CD4-positive, alpha-beta T cell (primary cell): ENCODE data around the gene LTA4H. TPM values are rescaled to one million over a fixed set of nuclear protein-coding genes. Genes with fewer than 3 reads are reported as not detected.

ENCODE experiments used
- ATAC-seq: fragments of 200-7000 bp; cut with Tn5 transposase; one replicate; pipeline ENCODE4 v1.10.0; 2022; ENCODE audit warnings: mild to moderate bottlenecking; ENCODE audit not compliant: poor library complexity
- CTCF ChIA-PET: fragments of 350-600 bp; sonication (Branson Sonifier 250); formaldehyde crosslinking; loops from one replicate; lab custom pipeline; 2021; ENCODE audit warnings: antibody characterized with exemption, inconsistent platforms; lab: Charles Lee
- POLR2A ChIA-PET: fragments of 350-600 bp; sonication (Branson Sonifier 250); formaldehyde crosslinking; loops from one replicate; lab custom pipeline; 2021; ENCODE audit warnings: antibody characterized with exemption, inconsistent platforms; lab: Charles Lee
- DNase-seq, 14 experiments: peaks; one replicate each; pipeline ENCODE4 v3.0.0-alpha.2; 2013 to 2020; ENCODE audit warnings: mixed read lengths in 2 of 14
- H3K27ac ChIP-seq, 2 donors: one replicate each; pipeline versions ENCODE4 v1.5.1 to v1.7.0; 2013; ENCODE audit warnings: low read length in 2 of 2, low read depth in 1 of 2, mild to moderate bottlenecking in 1 of 2
- H3K27me3 ChIP-seq, 2 experiments: 1 replicate in 1 of 2; 2 replicates in 1 of 2; pipeline versions ENCODE4 v1.6.1 to v1.7.0; 2013; ENCODE audit warnings: low read length in 2 of 2, control low read depth in 1 of 2, mild to moderate bottlenecking in 1 of 2, moderate library complexity in 1 of 2; ENCODE audit not compliant: insufficient read depth in 2 of 2, control insufficient read depth in 1 of 2
- H3K36me3 ChIP-seq: one replicate; pipeline ENCODE4 v1.6.1; 2013; ENCODE audit warnings: low read length, control low read depth; ENCODE audit not compliant: insufficient read depth
- H3K4me1 ChIP-seq: one replicate; pipeline ENCODE4 v1.6.1; 2013; ENCODE audit warnings: low read length, control low read depth; ENCODE audit not compliant: insufficient read depth
- H3K4me3 ChIP-seq: one replicate; pipeline ENCODE4 v1.5.1; 2013; ENCODE audit warnings: mild to moderate bottlenecking, low read length, moderate library complexity
- H3K9me3 ChIP-seq, 2 experiments: 1 replicate in 1 of 2; 2 replicates in 1 of 2; pipeline versions ENCODE4 v1.6.1 to v1.7.0; 2013; ENCODE audit warnings: low read length in 2 of 2, mild to moderate bottlenecking in 2 of 2, control low read depth in 1 of 2, moderate library complexity in 1 of 2; ENCODE audit not compliant: control insufficient read depth in 1 of 2, insufficient read depth in 1 of 2
- H3K27ac Mint-ChIP-seq: one replicate; pipeline ENCODE4 v1.8.0; 2020; ENCODE audit warnings: mixed read lengths
- H3K27me3 Mint-ChIP-seq: one replicate; pipeline ENCODE4 v1.8.0; 2021; ENCODE audit warnings: mixed read lengths
- H3K36me3 Mint-ChIP-seq: one replicate; pipeline ENCODE4 v1.8.0; 2021; ENCODE audit warnings: low read depth, mixed read lengths
- H3K4me1 Mint-ChIP-seq: one replicate; pipeline ENCODE4 v1.8.0; 2021; ENCODE audit warnings: low read depth, mixed read lengths
- H3K4me3 Mint-ChIP-seq: one replicate; pipeline ENCODE4 v1.8.0; 2020; ENCODE audit warnings: mild to moderate bottlenecking, mixed read lengths
- H3K9me3 Mint-ChIP-seq: one replicate; pipeline ENCODE4 v1.8.0; 2020; ENCODE audit warnings: mixed read lengths
- intact Hi-C, 2 experiments: fragments of 100-400 bp; cut with DNase I in 1 of 2; cut with micrococcal nuclease in 1 of 2; formaldehyde crosslinking; loops; one replicate each; pipeline versions ENCODE4 v1.15.1 to v1.9.0; 2023 to 2025; cut with DNase I, micrococcal nuclease
- total RNA-seq, 174 experiments: library from RNA in 2 of 174; stranded (reverse) in 2 of 174; gene quantifications; one replicate each; pipeline ENCODE4 v1.2.3 and lab custom pipeline; 2021 to 2026
- TF ChIP-seq, protein P1 (sequence below): fragments of 200-600 bp; IDR thresholded peaks from one replicate; pipeline ENCODE4 v1.8.0; 2022; ENCODE audit warnings: antibody characterized with exemption, mild to moderate bottlenecking

The LTA4H gene
- total RNA-seq, 2 experiments from 2014 or later = 43.0 to 44.0 TPM

DNA sequence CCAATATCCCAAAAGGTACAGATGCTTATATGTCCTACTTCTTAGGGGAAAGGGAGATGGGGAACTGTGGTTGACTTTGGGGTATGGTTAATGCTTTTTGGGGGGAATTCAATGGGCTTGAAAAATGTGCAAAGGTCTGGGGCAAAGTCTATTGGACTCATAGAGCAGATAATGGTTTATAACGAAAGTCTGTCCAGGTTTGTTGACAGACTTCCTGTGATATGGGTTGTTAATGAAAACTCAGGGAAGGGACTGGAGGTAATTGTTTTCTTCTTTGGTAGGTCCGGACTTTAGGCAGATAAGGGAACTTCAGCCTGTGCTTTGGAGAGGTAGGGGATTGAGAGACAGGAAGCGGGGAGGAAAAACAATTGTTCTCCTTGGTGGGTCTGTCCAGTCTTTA lies 46.2 kb upstream of the LTA4H start:
- no peak overlapping the region for H3K27ac Mint-ChIP-seq
- no peaks in the 10 kb centered on the region for H3K36me3 Mint-ChIP-seq
- intact Hi-C loops = loop anchor here in 1 of 2 experiments (5.0 kb wide), 1 partner anchor 36 kb away; no protein-coding TSS in a partner anchor
- H3K27me3 Mint-ChIP-seq = no peaks in the 10 kb centered on the region
- peaks cover 2% of the 10 kb centered on the region for H3K4me1 ChIP-seq
- TF ChIP-seq, protein P1, sequence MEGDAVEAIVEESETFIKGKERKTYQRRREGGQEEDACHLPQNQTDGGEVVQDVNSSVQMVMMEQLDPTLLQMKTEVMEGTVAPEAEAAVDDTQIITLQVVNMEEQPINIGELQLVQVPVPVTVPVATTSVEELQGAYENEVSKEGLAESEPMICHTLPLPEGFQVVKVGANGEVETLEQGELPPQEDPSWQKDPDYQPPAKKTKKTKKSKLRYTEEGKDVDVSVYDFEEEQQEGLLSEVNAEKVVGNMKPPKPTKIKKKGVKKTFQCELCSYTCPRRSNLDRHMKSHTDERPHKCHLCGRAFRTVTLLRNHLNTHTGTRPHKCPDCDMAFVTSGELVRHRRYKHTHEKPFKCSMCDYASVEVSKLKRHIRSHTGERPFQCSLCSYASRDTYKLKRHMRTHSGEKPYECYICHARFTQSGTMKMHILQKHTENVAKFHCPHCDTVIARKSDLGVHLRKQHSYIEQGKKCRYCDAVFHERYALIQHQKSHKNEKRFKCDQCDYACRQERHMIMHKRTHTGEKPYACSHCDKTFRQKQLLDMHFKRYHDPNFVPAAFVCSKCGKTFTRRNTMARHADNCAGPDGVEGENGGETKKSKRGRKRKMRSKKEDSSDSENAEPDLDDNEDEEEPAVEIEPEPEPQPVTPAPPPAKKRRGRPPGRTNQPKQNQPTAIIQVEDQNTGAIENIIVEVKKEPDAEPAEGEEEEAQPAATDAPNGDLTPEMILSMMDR = no peak
- CTCF ChIA-PET = no interaction called here
- no peaks in the 10 kb centered on the region for H3K4me1 Mint-ChIP-seq
- DNase-seq (no peak), ATAC-seq (no peak)
- H3K9me3 Mint-ChIP-seq = peaks cover 6% of the 10 kb centered on the region
- no peak overlapping the region for H3K27ac ChIP-seq
- no peak overlapping the region for H3K4me3 ChIP-seq
- POLR2A ChIA-PET = no interaction called here
- H3K36me3 ChIP-seq = no peaks in the 10 kb centered on the region
- no peaks in the 10 kb centered on the region for H3K27me3 ChIP-seq
- H3K9me3 ChIP-seq = no peaks in the 10 kb centered on the region
- no peak overlapping the region for H3K4me3 Mint-ChIP-seq

DNA sequence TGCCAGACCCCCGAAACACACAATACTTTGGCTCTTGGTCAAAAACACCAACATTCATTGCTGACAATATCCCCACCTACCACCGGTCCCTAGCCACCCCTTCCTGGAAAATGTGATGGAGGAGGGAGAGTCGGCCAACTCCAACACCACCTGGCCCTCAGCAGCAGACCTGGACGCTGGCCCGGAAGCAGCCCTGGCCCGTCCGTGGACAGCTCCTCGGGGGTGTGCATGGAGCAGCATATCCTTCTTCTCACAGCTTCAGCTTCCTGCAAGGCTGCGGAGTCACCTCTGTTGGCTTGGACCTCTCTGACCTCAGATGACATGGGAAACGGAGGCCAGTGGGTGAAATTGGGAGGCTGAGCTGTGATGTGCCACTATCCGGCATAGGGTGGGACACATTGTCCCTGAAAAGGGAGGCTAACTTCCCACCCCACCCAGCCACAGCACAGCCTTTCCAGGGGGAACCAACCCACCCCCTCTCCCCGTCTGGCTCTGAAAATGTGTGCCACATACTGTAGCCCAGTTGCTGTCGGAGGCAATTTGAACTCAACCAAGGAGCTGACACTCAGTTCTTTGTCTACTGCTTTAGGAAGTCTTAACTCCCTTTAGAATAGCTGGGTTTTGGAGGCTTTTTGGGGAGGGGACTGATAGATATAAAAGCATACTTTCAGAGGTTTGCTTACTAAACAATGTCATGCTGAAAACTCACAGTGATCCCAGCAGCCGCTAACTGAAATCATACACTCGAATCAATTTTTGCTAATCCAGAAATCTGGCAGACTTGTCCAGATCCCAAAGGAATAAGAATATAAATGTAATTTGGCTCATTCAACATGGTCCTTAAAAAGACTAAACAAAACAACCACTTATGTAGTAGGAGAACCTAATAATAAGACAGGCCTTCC lies 43.1 kb upstream of the LTA4H start:
- Histone ChIP-seq H3K27me3 (no peaks in the 10 kb centered on the region), H3K4me3 (no peak overlapping the region), H3K4me1 (no peaks in the 10 kb centered on the region), H3K36me3 (no peaks in the 10 kb centered on the region), H3K27ac (no peak overlapping the region), H3K9me3 (no peaks in the 10 kb centered on the region)
- no peak for ATAC-seq
- Mint-ChIP-seq H3K4me3 (no peak overlapping the region), H3K4me1 (peaks cover 3% of the 10 kb centered on the region), H3K27ac (no peak overlapping the region), H3K9me3 (no peaks in the 10 kb centered on the region), H3K27me3 (no peaks in the 10 kb centered on the region), H3K36me3 (no peaks in the 10 kb centered on the region)
- intact Hi-C loops = no loop called here
- ChIA-PET POLR2A (interaction anchor here (0.6 kb wide), 1 partner anchor 112 kb away, joined by 3 read pairs; no protein-coding TSS in a partner anchor), CTCF (interaction anchor here (1.5 kb wide), 1 partner anchor 137 kb away, joined by 4 read pairs; no protein-coding TSS in a partner anchor)
- DNase-seq = no peak
- TF ChIP-seq, protein P1 = no peak

GRCh38 chr12:96077081-96077480 lies 41.7 kb upstream of the LTA4H start:
- Histone ChIP-seq H3K4me3 (no peak overlapping the region), H3K36me3 (no peaks in the 10 kb centered on the region), H3K4me1 (no peaks in the 10 kb centered on the region), H3K9me3 (no peaks in the 10 kb centered on the region), H3K27ac (no peak overlapping the region), H3K27me3 (no peaks in the 10 kb centered on the region)
- Mint-ChIP-seq H3K9me3 (no peaks in the 10 kb centered on the region), H3K36me3 (no peaks in the 10 kb centered on the region), H3K27ac (no peak overlapping the region), H3K4me1 (peaks cover 12% of the 10 kb centered on the region), H3K27me3 (no peaks in the 10 kb centered on the region), H3K4me3 (no peak overlapping the region)
- TF ChIP-seq, protein P1 = no peak
- ATAC-seq (no peak), DNase-seq (no peak)
- ChIA-PET CTCF (no interaction called here), POLR2A (interaction anchor here (1.0 kb wide), 1 partner anchor 128 kb away, joined by 3 read pairs; no protein-coding TSS in a partner anchor)
- intact Hi-C loops = no loop called here
